ENCODE data around the gene ARID3A.

Gene ARID3A

GRCh38 chr19:963486-963951 is 37.7 kb downstream of the ARID3A start:
- no peak for TF ChIP-seq CTCF (IDR thresholded peaks at IDR 0.05)
- no peak overlapping the region for H3K4me3 ChIP-seq
- H3K27ac ChIP-seq, result no peak overlapping the region
- DNase-seq (ENCODE audit: low spot score), result no peak

GRCh38 chr19:964116-964520 is 38.3 kb downstream of the ARID3A start:
- TF ChIP-seq CTCF (IDR thresholded peaks at IDR 0.05), result no peak
- H3K27ac ChIP-seq, result no peak overlapping the region
- H3K4me3 ChIP-seq, result no peak overlapping the region
- DNase-seq (ENCODE audit: low spot score), result no peak

GRCh38 chr19:964761-965694 is 39.2 kb downstream of the ARID3A start:
- Histone ChIP-seq H3K27ac (no peak overlapping the region), H3K4me3 (no peak overlapping the region)
- no peak for DNase-seq (ENCODE audit: low spot score)
- no peak for TF ChIP-seq CTCF (IDR thresholded peaks at IDR 0.05)

GRCh38 chr19:966485-967088 is 40.8 kb downstream of the ARID3A start:
- DNase-seq (ENCODE audit: low spot score), result no peak
- no peak overlapping the region for H3K27ac ChIP-seq
- no peak overlapping the region for H3K4me3 ChIP-seq
- no peak for TF ChIP-seq CTCF (IDR thresholded peaks at IDR 0.05)

GRCh38 chr19:970695-971094 is 44.9 kb downstream of the ARID3A start:
- DNase-seq (ENCODE audit: low spot score), result no peak
- Histone ChIP-seq H3K27ac (no peak overlapping the region), H3K4me3 (no peak overlapping the region)
- no peak for TF ChIP-seq CTCF (IDR thresholded peaks at IDR 0.05)

- DNase-seq (ENCODE audit: low spot score), result no peak
- no peak overlapping the region for H3K27ac ChIP-seq
- no peak overlapping the region for H3K4me3 ChIP-seq
- TF ChIP-seq CTCF (IDR thresholded peaks at IDR 0.05), result no peak
These were observed 46.0 kb downstream of the ARID3A start for GRCh38 chr19:971795-972194.

Measured in coronary artery (tissue), 2 donors.